GM11168 (cell line): ENCODE data around the gene NOTUM.

Experiments
- in situ Hi-C: fragments of 300-500 bp; cut with MboI; formaldehyde crosslinking; loops from one replicate; pipeline ENCODE4 v1.12.0; 2022; ENCODE audit warnings: low sequenced_read_pairs; ENCODE audit not compliant: unreplicated experiment

NOTUM gene

DNA sequence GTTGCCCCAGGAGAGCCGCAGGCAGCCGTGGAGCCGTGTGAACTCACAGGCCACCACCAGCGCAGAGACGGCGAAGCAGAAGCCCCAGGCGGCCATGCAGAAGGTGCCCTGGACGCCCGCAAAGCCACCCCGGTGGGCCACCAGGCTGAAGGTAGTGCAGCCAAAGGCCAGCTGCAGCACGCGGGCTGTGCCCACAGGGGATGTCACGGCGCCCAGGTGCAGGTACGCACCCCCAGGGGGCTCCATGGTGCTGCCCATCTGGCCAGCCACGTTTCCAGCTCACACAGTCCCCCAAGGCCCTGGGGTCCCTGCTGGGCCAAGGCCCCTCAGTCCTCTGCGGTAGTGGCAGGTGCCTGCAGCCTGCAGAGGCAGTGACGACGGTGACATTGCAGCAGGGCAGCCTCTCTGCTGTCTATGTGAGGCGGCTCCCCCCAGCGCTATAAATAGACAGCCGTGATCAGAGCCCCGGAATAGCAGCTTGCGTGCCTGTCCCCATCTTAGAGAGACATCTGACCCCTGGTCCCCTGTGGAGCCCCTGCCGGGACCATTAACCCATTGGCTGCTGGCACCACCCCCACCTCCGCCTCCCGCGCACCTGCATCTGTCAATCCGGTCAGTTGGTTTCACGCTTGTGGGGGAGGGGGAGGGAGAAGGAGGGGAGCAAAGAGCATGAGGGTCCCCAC lies 19.4 kb downstream of the NOTUM start:
- in situ Hi-C loops = no loop called here

DNA sequence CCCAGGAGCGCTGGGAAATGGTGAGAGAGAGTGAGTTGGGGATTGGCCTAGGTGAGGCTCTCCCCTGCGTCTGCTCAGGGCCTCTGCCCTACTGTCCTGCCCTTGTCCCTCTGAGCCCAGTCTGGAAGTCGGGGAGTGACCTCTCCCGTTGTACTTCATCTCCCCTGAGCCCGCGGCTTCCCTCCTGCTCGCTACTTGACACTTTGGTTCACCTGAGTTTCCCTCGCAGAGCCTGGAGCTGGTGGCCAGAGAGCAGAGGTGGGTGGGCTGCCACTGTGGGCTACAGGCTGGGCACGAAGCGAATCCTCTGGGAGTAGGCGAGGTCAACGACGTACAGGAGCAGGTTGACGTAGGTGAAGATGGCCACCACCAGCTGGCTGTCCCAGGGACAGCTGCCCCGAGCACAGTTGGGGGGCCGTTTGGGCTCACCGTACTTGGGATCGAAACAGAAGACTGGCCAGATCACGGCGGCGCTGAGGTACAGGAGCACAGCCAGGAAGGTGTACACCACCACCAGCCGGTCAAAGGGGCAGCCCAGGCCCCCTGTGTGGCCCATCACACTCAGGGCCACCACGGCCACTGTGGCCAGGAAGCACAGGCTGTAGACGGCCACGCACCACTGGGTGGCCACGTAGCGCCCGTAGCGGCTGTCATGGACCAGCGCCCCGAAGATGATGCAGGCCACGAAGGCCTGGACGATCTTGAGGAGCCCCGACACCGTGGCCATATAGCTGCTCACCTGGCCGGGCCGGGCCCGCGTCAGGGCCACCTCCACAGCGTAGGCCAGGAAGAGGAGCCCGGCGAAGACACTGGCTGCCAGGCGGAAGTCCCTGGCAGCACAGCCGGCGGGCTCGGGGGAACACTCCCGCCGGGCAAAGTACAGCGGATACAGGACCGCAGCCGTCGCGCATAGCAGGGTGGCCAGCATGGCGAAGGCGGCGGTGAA lies 20.2 kb downstream of the NOTUM start:
- in situ Hi-C loops = no loop called here

DNA sequence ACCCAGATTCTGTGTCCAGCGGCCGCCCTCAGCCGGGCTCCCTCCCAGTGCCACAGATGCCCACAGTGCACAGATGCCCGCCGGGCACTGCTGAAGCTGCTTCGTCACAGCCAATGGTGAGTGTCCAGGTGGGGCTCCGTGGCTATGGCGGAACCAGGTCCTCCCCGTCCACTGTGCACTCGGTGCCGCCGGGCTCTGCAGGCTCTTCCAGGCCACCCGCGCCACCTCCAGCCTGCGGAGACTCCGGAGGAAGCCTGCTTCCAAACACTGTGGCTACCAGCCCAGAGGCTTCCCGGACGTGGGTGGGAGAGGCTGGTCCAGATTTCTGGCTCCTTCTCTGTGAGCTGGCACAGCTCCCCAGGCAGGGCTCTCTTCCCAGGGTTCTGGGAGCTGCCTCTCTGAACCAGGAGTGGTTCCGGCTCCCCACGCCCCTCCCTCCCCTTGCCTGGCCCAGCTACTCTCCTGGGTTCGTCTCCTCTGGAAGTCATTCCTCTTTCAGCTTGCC lies 21.1 kb downstream of the NOTUM start:
- in situ Hi-C loops = no loop called here

GRCh38 chr17:81939218-81939617 lies 21.8 kb downstream of the NOTUM start:
- in situ Hi-C loops = no loop called here

DNA sequence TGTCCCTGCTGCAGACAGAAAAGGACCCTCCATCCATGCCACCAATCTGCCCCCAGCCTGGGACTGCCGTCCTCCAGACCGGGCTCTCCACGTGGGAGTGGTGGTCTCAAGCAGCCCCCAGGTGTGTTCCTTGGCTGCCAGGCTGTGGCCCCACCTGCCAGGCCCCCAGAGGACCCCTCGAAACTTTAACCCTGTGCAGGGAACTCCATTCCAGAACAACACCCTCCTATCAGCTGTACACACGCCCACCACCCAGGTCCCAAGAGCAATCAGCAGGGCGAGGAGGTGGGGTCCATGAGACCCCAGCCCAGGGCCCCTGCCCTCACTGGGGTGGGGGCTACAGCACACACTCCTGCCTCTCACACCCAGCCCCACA lies 25.3 kb downstream of the NOTUM start:
- in situ Hi-C loops = no loop called here

- in situ Hi-C loops = no loop called here
Measured at GRCh38 chr17:81934850-81935708, 25.9 kb downstream of the NOTUM start.

DNA sequence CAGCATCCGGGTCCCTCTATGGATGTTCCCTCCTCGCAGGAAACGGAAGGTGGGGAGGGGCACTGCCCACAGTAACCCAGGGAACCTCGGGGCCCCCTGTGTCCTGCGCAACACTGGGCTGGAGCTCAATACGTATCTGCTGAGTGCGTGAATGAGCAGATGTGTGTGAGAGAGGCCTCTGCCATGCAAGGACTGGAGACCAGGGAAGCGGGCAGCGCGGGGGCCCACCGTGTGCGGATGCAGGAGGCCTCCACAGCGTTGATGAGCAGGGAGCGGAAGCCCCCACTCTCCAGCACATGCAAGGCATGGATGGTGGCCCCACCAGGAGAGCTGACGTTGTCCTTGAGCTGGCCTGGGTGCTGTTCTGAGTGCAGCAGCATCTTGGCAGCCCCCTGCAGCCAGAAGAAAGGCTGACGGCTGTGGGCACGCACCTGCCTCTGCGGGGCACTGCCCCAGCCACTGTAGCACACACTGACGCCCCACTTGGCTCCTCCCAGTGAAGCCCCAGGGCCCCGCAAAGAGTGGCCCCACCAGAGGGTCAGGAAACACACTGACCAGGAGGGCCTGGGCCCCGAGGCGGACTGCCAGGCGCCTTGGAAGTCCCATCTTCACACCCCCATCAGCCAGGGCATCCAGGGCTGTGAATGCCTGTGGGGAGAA lies 26.8 kb downstream of the NOTUM start:
- in situ Hi-C loops = no loop called here

- in situ Hi-C loops = no loop called here
Measured at GRCh38 chr17:81933178-81933699, 27.7 kb downstream of the NOTUM start.

DNA sequence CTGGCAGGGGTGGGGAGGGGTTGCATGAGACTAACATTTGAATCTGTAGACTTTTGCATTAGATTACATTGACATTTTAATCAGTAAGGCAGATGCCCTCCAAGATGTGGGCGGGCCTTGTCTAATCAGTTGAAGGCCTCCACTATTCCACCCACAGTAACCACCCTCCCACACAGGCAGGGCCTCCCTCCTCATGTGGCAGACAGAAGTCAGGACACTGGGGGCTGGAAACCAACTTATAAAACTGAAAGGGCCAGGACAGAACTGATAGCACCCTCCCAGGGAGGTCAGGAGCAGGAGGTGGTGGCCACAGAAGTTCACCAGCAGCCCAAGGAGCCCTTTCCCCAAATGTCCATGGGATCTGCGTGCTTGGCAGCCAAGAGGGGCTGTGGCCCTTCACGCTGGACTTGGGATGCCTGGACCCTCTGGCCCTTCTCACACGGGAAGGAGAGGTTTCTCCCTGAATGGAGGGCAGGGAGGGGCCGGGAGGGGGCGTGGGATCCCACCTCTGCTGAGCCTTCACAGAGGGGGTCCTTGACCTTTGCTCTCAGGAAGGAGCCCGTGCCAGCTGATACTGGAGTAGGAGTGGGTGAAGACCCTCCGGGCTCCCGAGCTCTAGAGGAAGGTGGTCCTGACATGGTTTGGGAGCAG lies 28.5 kb downstream of the NOTUM start:
- in situ Hi-C loops = no loop called here

DNA sequence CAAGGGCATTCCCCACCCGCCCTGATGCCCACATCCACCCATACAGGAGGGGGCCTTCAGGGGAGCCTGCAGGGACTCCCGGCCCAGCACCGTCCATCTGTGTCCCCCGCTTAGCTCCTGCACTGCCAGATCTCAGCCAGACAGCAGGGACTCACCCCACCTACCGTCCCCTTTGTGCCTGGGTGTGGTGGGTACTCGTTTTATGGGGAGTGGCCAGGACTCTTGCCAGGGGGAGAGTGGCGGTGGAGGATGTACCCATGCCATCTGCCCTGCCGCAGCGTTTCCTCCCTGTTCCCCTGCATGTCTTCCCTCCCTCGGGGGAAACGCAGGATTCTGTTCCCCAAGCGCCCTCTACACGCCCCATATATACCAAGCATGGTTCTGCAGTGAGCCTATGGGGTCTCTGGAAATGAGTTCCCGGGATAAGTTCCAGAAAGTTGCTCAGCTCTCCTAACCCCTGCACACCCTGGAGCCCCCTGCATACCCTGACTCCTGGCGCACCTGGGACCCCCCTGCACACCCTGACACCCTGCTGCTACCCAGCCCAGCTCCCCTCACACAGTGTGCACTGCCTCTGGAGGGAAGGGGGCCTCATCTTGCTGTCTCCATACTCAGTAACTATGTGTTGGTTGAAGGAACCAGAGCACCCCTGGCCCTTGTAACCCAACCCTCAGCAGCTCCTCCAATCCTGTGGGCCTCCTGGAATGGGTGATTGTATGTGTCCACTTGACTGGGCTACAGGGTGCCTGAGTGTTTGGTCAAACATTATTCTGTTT lies 29.2 kb downstream of the NOTUM start:
- in situ Hi-C loops = no loop called here

DNA sequence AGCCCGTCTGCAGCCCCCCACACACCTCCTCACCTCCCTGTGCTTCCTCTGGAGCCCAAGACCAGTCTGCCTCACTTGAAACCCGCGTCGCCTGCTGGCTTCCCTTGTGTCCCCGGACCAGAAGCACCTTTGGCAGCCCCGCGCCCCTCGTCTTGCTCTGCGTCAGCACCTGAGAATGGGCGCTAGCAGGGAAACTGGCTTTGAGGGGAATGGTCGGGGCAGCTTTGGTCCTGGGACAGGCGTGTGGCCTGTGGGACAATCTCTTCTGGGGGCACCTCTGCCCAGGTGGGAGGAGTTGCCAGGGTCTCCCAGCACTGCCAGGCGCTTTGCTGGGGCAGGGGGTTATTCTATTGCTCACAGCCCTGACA lies 29.8 kb downstream of the NOTUM start:
- in situ Hi-C loops = no loop called here

- in situ Hi-C loops = no loop called here
Measured at GRCh38 chr17:81930142-81931125, 30.6 kb downstream of the NOTUM start.

DNA sequence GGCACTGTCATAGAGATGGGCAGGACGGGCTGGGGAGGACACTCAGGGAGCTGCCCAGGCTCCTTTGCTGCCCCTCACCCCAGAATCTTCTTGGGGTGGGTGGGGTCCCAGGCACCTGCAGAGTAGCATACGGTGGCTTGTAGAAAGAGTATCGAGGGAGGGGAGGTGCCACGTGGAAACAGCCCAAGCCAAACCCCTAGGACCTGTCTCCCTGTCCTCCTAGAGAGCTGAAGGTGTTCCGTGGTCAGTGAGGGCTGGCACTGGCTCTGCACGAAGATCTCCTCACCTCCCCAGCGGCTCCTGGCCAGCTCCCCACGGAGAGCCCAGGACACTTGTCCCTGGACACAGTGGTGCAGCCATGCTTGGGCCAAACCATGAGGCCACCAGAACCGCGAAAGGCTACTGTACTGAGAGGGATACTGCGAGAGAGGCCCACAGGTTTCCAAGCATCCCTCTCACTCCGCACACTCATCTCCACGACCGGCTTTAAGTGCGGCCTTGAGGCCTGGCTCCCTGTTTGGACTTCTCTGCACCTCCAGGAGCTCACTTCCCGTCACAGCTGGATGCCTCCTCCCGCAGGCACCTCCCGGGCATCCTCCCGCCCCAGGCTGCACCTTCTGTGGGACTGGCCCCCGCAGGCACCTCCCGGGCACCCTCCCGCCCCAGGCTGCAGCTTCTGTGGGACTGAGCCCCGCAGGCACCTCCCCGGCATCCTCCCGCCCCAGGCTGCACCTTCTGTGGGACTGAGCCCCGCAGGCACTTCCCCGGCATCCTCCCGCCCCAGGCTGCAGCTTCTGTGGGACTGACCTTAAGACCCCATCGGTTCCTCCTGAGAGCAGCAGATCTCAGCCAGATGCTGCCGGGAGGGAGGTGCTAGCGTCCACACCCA lies 31.5 kb downstream of the NOTUM start:
- in situ Hi-C loops = no loop called here

DNA sequence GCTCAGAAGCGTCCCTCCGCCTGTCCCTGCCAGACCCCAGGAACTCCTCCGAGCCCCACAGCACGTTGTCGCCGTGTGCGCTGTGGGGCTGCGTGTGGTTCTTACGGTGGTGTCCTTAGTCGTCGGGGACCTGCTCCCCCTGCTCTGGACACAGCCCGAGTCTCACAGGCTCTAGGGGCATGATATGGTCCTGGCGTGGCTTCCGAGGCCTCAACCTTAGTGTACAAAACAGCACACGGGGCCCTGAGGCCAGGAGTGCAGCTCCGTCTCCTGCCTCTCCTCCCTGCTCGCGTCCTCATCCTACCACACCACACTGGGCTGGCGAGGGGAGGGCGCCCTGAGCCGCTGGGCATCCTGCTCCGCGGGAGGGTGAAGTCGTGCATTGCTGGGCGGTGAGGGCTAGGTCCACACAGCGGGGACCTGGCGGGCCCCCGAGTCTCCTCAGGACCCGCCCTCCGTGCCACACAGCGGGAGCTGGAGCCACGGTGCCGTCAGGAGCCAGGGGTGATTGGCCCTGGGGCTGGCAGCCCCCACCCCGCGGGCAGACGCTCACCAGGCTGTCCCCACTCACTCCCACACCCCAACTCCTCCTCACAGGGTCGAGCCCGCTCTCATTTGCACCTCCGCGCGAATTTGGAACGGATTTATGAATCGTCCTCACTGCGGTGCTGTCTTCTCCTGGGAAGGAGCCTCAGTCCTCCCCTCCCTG lies 32.3 kb downstream of the NOTUM start:
- in situ Hi-C loops = no loop called here

DNA sequence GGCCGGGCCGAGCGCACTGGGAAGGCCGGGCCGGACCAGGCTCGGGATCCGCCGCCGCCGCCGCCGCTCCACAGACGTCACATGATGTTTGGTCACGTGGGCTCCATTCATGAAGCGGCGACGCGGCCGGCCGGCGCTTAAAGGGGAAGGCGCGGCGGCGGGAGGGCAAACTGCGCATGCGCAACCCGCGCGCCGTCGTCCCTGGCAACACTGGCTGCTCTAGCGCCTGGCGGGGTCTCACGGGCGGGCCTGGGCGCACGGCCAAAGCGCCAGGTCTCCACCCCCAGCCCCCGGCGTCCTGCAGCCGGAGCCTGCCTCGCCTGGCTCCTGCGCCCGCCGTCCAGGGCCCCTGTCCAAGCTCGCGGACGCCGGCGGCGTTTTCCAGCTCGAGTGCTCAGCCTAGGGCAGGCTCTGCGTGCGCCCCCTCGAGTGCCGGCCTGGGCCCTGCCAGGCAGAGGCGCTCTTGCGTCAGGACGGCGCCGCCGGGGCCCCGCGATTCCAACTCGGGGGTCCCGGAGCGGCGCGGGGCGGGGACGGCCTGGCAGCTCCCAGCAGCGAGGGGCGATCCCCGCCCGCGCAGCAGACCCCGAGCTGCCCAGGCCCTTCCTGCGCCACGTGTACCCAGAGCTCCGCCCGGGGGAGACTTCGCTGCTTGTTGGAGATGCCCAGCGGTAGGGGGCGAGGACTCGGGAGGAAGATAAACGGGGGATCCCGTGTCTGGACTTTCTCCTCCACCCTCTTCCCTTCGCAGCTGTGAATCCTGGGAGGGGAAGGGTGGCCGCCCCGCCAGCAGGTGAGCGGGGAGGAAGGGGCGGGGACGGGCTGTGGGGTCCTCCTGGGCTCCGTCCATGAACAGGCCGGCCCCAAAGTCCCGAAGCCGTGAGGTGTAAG lies 33.1 kb downstream of the NOTUM start, which contains the start of gene MAFG:
Gene MAFG, minus strand, starts transcription at position 83 of the 891 bp plus-strand sequence. CDS start 4,550 bp downstream, outside the sequence.
- in situ Hi-C loops = no loop called here
